ENCODE data around the gene TPSD1. TPM values are rescaled to one million over a fixed set of nuclear protein-coding genes. Genes with fewer than 3 reads are reported as not detected.

TPSD1 gene
- polyA plus RNA-seq, 2 of the 4 experiments (the other 2 are of a cell fraction): not detected

DNA sequence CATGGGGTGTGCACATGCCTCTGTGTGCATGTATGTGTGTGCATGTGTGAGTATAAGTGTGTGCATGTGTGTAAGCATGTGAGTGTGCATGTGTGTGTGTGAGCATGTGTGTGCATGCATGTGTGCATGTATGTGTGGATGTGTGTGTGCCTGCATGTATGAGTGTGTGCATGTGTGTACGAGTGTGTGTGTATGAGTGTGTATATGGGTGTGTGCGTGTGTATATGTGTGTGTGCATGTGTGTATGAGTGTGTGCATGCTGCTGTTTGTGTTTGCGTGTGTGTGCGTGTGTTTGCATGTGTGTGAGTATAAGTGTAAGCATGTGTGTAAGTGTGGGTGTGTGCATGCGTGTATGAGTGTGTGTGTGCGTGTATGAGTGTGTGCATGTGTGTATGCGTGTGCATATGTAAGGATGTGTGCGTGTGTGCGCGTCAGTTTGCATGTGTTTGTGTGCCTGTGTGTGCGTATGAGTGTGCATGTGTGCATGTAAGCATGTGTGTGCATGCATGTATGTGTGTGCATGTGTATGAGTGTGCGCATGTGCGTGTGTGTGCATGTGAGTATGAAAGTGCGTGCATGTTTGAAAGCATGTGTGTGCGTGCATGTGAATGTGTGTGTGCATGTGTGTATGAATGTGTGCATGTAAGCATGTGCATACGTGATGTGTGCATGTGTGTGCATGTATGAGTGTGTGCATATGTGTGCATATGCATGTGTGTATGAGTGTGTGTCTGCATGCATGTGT is 8.6 kb downstream of the TPSD1 start:
- H3K4me3 ChIP-seq: no peak overlapping the region
- ChIA-PET CTCF (no interaction called here), POLR2A (no interaction called here)
- DNase-seq (ENCODE audit: low read depth in 1 of 2, low spot score in 1 of 2) (no peak), ATAC-seq (no peak), FAIRE-seq (no peak)
- no peak overlapping the region for H3K27ac ChIP-seq
- H3K4me2 ChIP-seq: no peak overlapping the region
- no peaks in the 10 kb centered on the region for H3K4me1 ChIP-seq
- TF ChIP-seq CHD4 (IDR thresholded peaks at IDR 0.05; ENCODE audit: borderline replicate concordance) (no peak), PBX3 (IDR thresholded peaks at IDR 0.05) (no peak), SMC3 (IDR thresholded peaks at IDR 0.05) (no peak), RNF2 (IDR thresholded peaks at IDR 0.05; ENCODE audit: borderline replicate concordance, low read depth) (no peak), MAX (IDR thresholded peaks at IDR 0.05) (no peak)
- no peaks in the 10 kb centered on the region for H3K9me3 ChIP-seq
- 71% methylated on average over 16 of the region's 16 CpGs for WGBS (ENCODE audit: missing lambda C conversion rate)

- WGBS (ENCODE audit: missing lambda C conversion rate): 60% methylated on average over 9 of the region's 13 CpGs
- ATAC-seq: no peak
- ChIA-PET POLR2A (no interaction called here), CTCF (interaction anchor here (0.8 kb wide), 1 partner anchor 208 kb away, joined by 3 read pairs; no protein-coding TSS in a partner anchor)
- Histone ChIP-seq H3K4me3 (no peak overlapping the region), H3K27ac (no peak overlapping the region), H3K4me1 (no peaks in the 10 kb centered on the region), H3K4me2 (no peak overlapping the region), H3K9me3 (no peaks in the 10 kb centered on the region)
- FAIRE-seq: no peak
- no peak for DNase-seq (ENCODE audit: low read depth in 1 of 2, low spot score in 1 of 2)
- TF ChIP-seq NR3C1 (IDR thresholded peaks at IDR 0.05) (no peak), HMGXB4 (CRISPR knock-in tag; IDR thresholded peaks at IDR 0.05; ENCODE audit: borderline replicate concordance) (no peak), USF2 (IDR thresholded peaks at IDR 0.05) (no peak), CHD2 (IDR thresholded peaks at IDR 0.05; ENCODE audit: low read length, partially characterized antibody) (no peak), CEBPB (IDR thresholded peaks at IDR 0.05) (no peak), GATA3 (IDR thresholded peaks at IDR 0.05; ENCODE audit: borderline replicate concordance) (no peak), RAD21 (conservative IDR thresholded peaks at IDR 0.05 in 1 of 2, IDR thresholded peaks at IDR 0.05 in 1 of 2) (no peak), SMC3 (IDR thresholded peaks at IDR 0.05) (no peak), HOXB13 (CRISPR knock-in tag; IDR thresholded peaks at IDR 0.05; ENCODE audit: low read depth) (no peak), HOXB5 (CRISPR knock-in tag; IDR thresholded peaks at IDR 0.05) (no peak), POLR2A (IDR thresholded peaks at IDR 0.05; ENCODE audit: low read length) (no peak), NFE2L2 (conservative IDR thresholded peaks at IDR 0.05; ENCODE audit: low read length) (no peak), KDM5A (IDR thresholded peaks at IDR 0.05) (no peak)
- TF ChIP-seq, protein P1, sequence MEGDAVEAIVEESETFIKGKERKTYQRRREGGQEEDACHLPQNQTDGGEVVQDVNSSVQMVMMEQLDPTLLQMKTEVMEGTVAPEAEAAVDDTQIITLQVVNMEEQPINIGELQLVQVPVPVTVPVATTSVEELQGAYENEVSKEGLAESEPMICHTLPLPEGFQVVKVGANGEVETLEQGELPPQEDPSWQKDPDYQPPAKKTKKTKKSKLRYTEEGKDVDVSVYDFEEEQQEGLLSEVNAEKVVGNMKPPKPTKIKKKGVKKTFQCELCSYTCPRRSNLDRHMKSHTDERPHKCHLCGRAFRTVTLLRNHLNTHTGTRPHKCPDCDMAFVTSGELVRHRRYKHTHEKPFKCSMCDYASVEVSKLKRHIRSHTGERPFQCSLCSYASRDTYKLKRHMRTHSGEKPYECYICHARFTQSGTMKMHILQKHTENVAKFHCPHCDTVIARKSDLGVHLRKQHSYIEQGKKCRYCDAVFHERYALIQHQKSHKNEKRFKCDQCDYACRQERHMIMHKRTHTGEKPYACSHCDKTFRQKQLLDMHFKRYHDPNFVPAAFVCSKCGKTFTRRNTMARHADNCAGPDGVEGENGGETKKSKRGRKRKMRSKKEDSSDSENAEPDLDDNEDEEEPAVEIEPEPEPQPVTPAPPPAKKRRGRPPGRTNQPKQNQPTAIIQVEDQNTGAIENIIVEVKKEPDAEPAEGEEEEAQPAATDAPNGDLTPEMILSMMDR (IDR thresholded peaks at IDR 0.05): no peak
These were observed 9.3 kb downstream of the TPSD1 start for GRCh38 chr16:1265090-1265630.

Measured in A549 (cell line).